HepG2 (cell line): Measurements from ENCODE around the gene TMEM190. TPM values are rescaled to one million over a fixed set of nuclear protein-coding genes. Genes with fewer than 3 reads are reported as not detected.

Experiments used
- ATF7 ChIP-seq, 2 experiments: fragments of 450-650 bp in 1 of 2; sonication (generic) in 1 of 2; formaldehyde crosslinking in 1 of 2; IDR thresholded peaks; 2 replicates each; pipeline versions ENCODE4 v1.4.0 to v1.6.1; 2016 to 2020; ENCODE audit warnings: antibody characterized with exemption in 1 of 2, mild to moderate bottlenecking in 1 of 2, missing genetic modification reagents in 1 of 2
- BRD4 ChIP-seq: sonication (generic); formaldehyde crosslinking; IDR thresholded peaks from 2 replicates; pipeline ENCODE4 v1.4.0; 2020; ENCODE audit warnings: missing genetic modification reagents
- CREB1 ChIP-seq, 2 experiments: fragments of 450-650 bp in 1 of 2; IDR thresholded peaks; 2 replicates each; pipeline ENCODE4 v1.6.1; 2016 to 2017; ENCODE audit warnings: control low read depth in 1 of 2, mild to moderate bottlenecking in 1 of 2, missing compliant biosample characterization in 1 of 2, missing genetic modification characterization in 1 of 2
- CSRNP1 ChIP-seq: sonication (generic); formaldehyde crosslinking; IDR thresholded peaks from 2 replicates; pipeline ENCODE4 v1.8.1; 2023; ENCODE audit warnings: mild to moderate bottlenecking, missing genetic modification reagents
- ELF3 ChIP-seq: IDR thresholded peaks from 2 replicates; pipeline ENCODE4 v1.6.1; 2016; ENCODE audit warnings: missing genetic modification reagents, missing compliant biosample characterization
- ELK4 ChIP-seq: sonication (generic); formaldehyde crosslinking; IDR thresholded peaks from 2 replicates; pipeline ENCODE4 v1.9.0; 2021; ENCODE audit warnings: missing genetic modification reagents, borderline replicate concordance
- FIP1L1 ChIP-seq: fragments of 200-400 bp; formaldehyde crosslinking; IDR thresholded peaks from 2 replicates; pipeline ENCODE4 v1.6.1; 2018; ENCODE audit warnings: low read depth, mild to moderate bottlenecking, low read length, moderate library complexity, borderline replicate concordance; ENCODE audit not compliant: insufficient read depth
- GATAD2A ChIP-seq: IDR thresholded peaks from 2 replicates; pipeline ENCODE4 v1.6.1; 2016
- GPBP1L1 ChIP-seq: sonication (generic); formaldehyde crosslinking; IDR thresholded peaks from 2 replicates; pipeline ENCODE4 v1.5.0; 2020; ENCODE audit warnings: mild to moderate bottlenecking, missing genetic modification reagents
- KLF13 ChIP-seq: sonication (generic); formaldehyde crosslinking; IDR thresholded peaks from 2 replicates; pipeline ENCODE4 v1.4.0; 2020; ENCODE audit warnings: mild to moderate bottlenecking, missing genetic modification reagents
- MEIS1 ChIP-seq: sonication (generic); formaldehyde crosslinking; IDR thresholded peaks from 2 replicates; pipeline ENCODE4 v1.9.0; 2021; ENCODE audit warnings: mild to moderate bottlenecking, missing genetic modification reagents, moderate library complexity, borderline replicate concordance
- NBN ChIP-seq: fragments of 450-650 bp; conservative IDR thresholded peaks from 2 replicates; pipeline ENCODE4 v1.6.1; 2017
- NFKBIZ ChIP-seq: IDR thresholded peaks from 2 replicates; pipeline ENCODE4 v1.6.1; 2018; ENCODE audit warnings: missing genetic modification reagents, missing compliant biosample characterization
- NR2C2 ChIP-seq: sonication (generic); formaldehyde crosslinking; IDR thresholded peaks from 2 replicates; pipeline ENCODE4 v1.4.0; 2020; ENCODE audit warnings: missing genetic modification reagents, mild to moderate bottlenecking, moderate library complexity, borderline replicate concordance
- PBX2 ChIP-seq: IDR thresholded peaks from 2 replicates; pipeline ENCODE4 v1.6.1; 2016; ENCODE audit warnings: control low read depth
- PHF21A ChIP-seq: sonication (generic); formaldehyde crosslinking; IDR thresholded peaks from 2 replicates; pipeline ENCODE4 v1.5.0; 2020; ENCODE audit warnings: mild to moderate bottlenecking, missing genetic modification reagents
- PRPF4 ChIP-seq: fragments of 200-400 bp; formaldehyde crosslinking; IDR thresholded peaks from 2 replicates; pipeline ENCODE4 v1.6.1; 2016; ENCODE audit warnings: low read length, low read depth; ENCODE audit not compliant: poor library complexity, severe bottlenecking
- RFX3 ChIP-seq: IDR thresholded peaks from 2 replicates; pipeline ENCODE4 v1.6.1; 2016; ENCODE audit warnings: missing biosample characterization, missing genetic modification reagents
- ZBTB21 ChIP-seq: sonication (generic); formaldehyde crosslinking; IDR thresholded peaks from 2 replicates; pipeline ENCODE4 v1.4.0; 2020; ENCODE audit warnings: missing genetic modification reagents
- ZKSCAN8 ChIP-seq: IDR thresholded peaks from 2 replicates; pipeline ENCODE4 v1.6.1; 2016; ENCODE audit warnings: borderline replicate concordance, missing genetic modification reagents, missing compliant biosample characterization
- ZMAT5 ChIP-seq: sonication (generic); formaldehyde crosslinking; IDR thresholded peaks from 2 replicates; pipeline ENCODE4 v1.5.0; 2020; ENCODE audit warnings: mild to moderate bottlenecking, low read depth, missing genetic modification reagents, borderline replicate concordance
- ZNF512 ChIP-seq: sonication (generic); formaldehyde crosslinking; IDR thresholded peaks from 2 replicates; pipeline ENCODE4 v1.4.0; 2020; ENCODE audit warnings: mild to moderate bottlenecking, missing genetic modification reagents
- polyA plus RNA-seq, 8 experiments: library from polyadenylated mRNA; depleted of rRNA in 3 of 8; stranded (reverse) in 7 of 8; unstranded in 1 of 8; fragments of >200 nt; fragmentation: Illumina TruSeq in 4 of 8; extraction: Trizol in 4 of 8; gene quantifications; 2 replicates each; pipeline versions ENCODE4 v1.2.1 to v1.2.3, GENCODE V29; 2011 to 2016; ENCODE audit warnings: low read depth in 4 of 8, missing spikeins in 1 of 8, mixed read lengths in 1 of 8; ENCODE audit not compliant: insufficient read depth in 1 of 8
- total RNA-seq, 5 experiments: library from RNA; depleted of rRNA; stranded (reverse); fragments of >200 nt; fragmentation: Illumina TruSeq; extraction: Trizol; gene quantifications; 2 replicates each; pipeline ENCODE4 v1.2.3, GENCODE V29; 2016; ENCODE audit warnings: low read depth in 1 of 5

The TMEM190 gene
- total and polyA plus RNA-seq, 2 of the 13 experiments (the other 11 are each of a cell fraction or from before 2014, with no cell fraction given), result 0.35 to 0.83 TPM

- TF ChIP-seq ELK4 (CRISPR knock-in tag) (no peak), NBN (no peak), FIP1L1 (no peak), ZKSCAN8 (0 out of 2 replicates have a peak, but pooled peaks have one; percentile 19), BRD4 (CRISPR knock-in tag) (no peak), ATF7 (IDR thresholded peaks at IDR 0.05) (no peak), ATF7 (CRISPR knock-in tag; IDR thresholded peaks at IDR 0.05) (no peak), PBX2 (CRISPR knock-in tag) (no peak), ZMAT5 (CRISPR knock-in tag) (no peak), CREB1 (IDR thresholded peaks at IDR 0.05) (no peak), CREB1 (CRISPR knock-in tag; IDR thresholded peaks at IDR 0.05) (no peak), MEIS1 (CRISPR knock-in tag) (no peak), RFX3 (CRISPR knock-in tag) (no peak), PHF21A (CRISPR knock-in tag) (no peak), GATAD2A (CRISPR knock-in tag) (no peak), ZNF512 (CRISPR knock-in tag) (no peak), NR2C2 (no peak), PRPF4 (no peak), KLF13 (CRISPR knock-in tag) (no peak), NFKBIZ (CRISPR knock-in tag) (no peak), GPBP1L1 (no peak), ZBTB21 (no peak), ELF3 (0 out of 2 replicates have a peak, but pooled peaks have one; percentile 36), CSRNP1 (CRISPR knock-in tag) (peak; percentile 28; the same call in 1 of the 2 replicates)
Measured at GRCh38 chr19:55377356-55378131, 918 bp downstream of the TMEM190 start (continued).
